SK-N-SH (cell line): ENCODE data around the gene PDGFB.

Experiments used
- CTCF ChIP-seq: fragments of 200-600 bp; sonication (generic); IDR thresholded peaks from 2 replicates; pipeline ENCODE4 v1.6.1; 2017; ENCODE audit warnings: antibody characterized with exemption, mild to moderate bottlenecking, moderate library complexity
- EZH2phosphoT487 ChIP-seq: fragments of 200-600 bp; sonication (generic); IDR thresholded peaks from 2 replicates; pipeline ENCODE4 v1.6.1; 2017; ENCODE audit warnings: low read depth, mixed run types, mild to moderate bottlenecking, antibody characterized with exemption, moderate library complexity, borderline replicate concordance
- FOXM1 ChIP-seq: IDR thresholded peaks from 2 replicates; pipeline ENCODE4 v1.4.0; 2012; ENCODE audit warnings: low read depth, mild to moderate bottlenecking
- RXRA ChIP-seq: IDR thresholded peaks from 2 replicates; pipeline ENCODE4 v1.4.0; 2012; ENCODE audit warnings: low read depth, mild to moderate bottlenecking, borderline replicate concordance
- SIN3A ChIP-seq: IDR thresholded peaks from 2 replicates; pipeline ENCODE4 v1.6.1; 2012; ENCODE audit warnings: low read depth, mild to moderate bottlenecking, low read length, moderate library complexity, borderline replicate concordance
- TCF12 ChIP-seq: IDR thresholded peaks from 2 replicates; pipeline ENCODE4 v1.4.0; 2012

- TF ChIP-seq TCF12, result no peak
- TF ChIP-seq CTCF, result no peak
- no peak for TF ChIP-seq RXRA
- TF ChIP-seq EZH2phosphoT487, result no peak
- no peak for TF ChIP-seq FOXM1
- no peak for TF ChIP-seq SIN3A
These were observed 19.2 kb downstream of the PDGFB start for GRCh38 chr22:39225591-39225990.
